22Rv1 (cell line): ENCODE results near the gene C1orf74.

Experiments used
- H3K27ac ChIP-seq: fragments of 450-650 bp; 2 replicates; pipeline ENCODE4 v1.5.1; 2017
- CTCF ChIP-seq: fragments of 450-650 bp; IDR thresholded peaks from 2 replicates; pipeline ENCODE4 v1.5.1; 2017; ENCODE audit warnings: mild to moderate bottlenecking
- ZFX ChIP-seq: fragments of 450-650 bp; IDR thresholded peaks from 2 replicates; pipeline ENCODE4 v1.6.1; 2017; ENCODE audit warnings: antibody characterized with exemption, borderline replicate concordance

The C1orf74 gene

GRCh38 chr1:209770636-209771415 lies 13.5 kb downstream of the C1orf74 start:
- H3K27ac ChIP-seq: no peak overlapping the region
- TF ChIP-seq ZFX: no peak
- no peak for TF ChIP-seq CTCF

- TF ChIP-seq ZFX (no peak), CTCF (no peak)
- no peak overlapping the region for H3K27ac ChIP-seq
Measured at GRCh38 chr1:209769971-209770370, 14.4 kb downstream of the C1orf74 start.

DNA sequence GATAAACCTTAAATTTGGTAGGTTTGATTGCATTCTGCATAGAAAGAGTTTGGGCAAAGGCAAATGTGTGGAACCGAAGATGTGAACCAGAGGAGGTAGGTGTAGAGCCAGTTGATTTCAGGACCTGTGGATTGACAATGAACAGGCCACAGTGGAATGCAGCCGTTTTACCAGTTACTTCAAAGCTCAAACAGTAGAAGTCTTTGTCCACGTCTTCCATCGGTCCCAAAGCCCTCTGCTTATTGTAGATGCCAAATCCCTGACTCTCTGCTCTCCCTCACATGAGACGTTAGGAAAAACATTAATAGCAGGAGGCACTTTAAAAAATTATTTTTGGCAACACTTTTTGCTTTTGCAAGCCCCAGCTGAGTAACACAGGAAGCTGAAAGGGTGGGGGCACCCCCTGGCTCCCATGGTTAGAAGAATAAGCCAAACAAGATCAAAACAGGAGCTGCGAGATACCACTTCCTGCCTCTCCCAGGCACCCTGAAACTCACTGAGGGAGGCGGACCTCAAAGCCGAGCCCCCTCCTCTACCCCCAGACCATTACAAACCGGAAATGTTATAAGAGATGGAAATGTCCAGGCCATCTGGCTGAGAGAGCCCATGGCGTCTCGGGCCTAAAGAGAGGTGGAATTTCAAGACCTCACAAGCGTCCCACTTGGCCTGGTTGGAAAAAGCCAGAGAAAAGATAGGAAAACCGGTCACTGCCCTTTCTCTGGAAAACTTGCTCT lies 15.0 kb downstream of the C1orf74 start:
- TF ChIP-seq ZFX: no peak
- TF ChIP-seq CTCF: no peak
- no peak overlapping the region for H3K27ac ChIP-seq

- TF ChIP-seq ZFX (no peak), CTCF (no peak)
- no peak overlapping the region for H3K27ac ChIP-seq
Measured at GRCh38 chr1:209768354-209768774, 16.0 kb downstream of the C1orf74 start.

GRCh38 chr1:209767706-209768105 lies 16.7 kb downstream of the C1orf74 start:
- no peak overlapping the region for H3K27ac ChIP-seq
- TF ChIP-seq ZFX (no peak), CTCF (no peak)

DNA sequence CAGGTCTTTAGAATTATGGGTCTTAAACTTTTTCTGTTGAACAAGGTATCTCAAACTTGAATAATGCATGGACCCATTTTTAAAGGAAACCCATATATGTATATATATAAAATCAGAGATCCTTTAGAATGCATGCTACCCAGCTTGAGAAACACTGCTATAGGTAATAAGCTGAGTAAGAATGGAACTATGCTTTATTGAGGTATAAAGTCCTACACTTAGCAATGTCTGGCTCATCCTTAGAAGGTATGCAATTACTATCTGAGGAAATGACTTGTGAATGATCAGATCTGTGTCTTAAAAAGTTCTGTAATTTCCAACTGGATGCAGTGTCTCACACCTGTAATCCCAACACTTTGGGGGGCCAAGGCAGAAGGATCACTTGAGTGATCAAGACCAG lies 17.3 kb downstream of the C1orf74 start:
- TF ChIP-seq ZFX (no peak), CTCF (no peak)
- H3K27ac ChIP-seq: no peak overlapping the region

DNA sequence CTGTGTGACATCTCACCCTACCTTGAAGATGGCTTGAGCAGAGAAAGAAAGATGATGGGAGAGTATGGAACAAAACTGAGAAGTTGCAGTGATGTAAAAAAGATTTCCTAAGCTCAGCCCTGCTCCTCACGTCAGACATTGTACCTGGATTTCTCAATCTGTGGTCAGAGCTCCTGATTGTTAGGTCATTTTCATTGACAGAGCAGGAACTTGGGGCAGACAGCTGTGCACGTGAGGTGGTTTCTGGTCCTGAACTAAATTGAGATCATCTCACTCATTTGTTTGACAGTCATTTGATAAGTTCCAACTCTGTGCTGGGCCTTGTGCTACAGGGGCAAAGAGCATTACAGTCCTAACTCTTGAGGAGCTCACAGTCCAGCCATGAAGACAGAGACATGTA lies 18.3 kb downstream of the C1orf74 start:
- TF ChIP-seq CTCF: no peak
- TF ChIP-seq ZFX: no peak
- no peak overlapping the region for H3K27ac ChIP-seq
